Erythroblast (primary cell): Measurements from ENCODE around the gene ZNF789.
A peak's percentile ranks its signal among the peaks of the same experiment; 100 is the strongest.

Experiments used
- DNase-seq, 2 experiments: peaks; one replicate each; lab custom pipeline; 2025; lab: John Stamatoyannopoulos, UW
- GATA1 ChIP-seq: IDR thresholded peaks from 2 replicates; pipeline ENCODE4 v1.6.1; 2011; ENCODE audit warnings: low read depth, mild to moderate bottlenecking, control low read depth, low read length, moderate library complexity
- POLR2A ChIP-seq: IDR thresholded peaks from 2 replicates; pipeline ENCODE4 v1.6.1; 2011; ENCODE audit warnings: mild to moderate bottlenecking, low read length

ZNF789 gene

GRCh38 chr7:99473315-99473596, 566 bp downstream of the ZNF789 start:
- TF ChIP-seq POLR2A (no peak), GATA1 (no peak)
- peak; percentile 69 to 77 for DNase-seq

GRCh38 chr7:99476107-99476506, 3.4 kb downstream of the ZNF789 start:
- TF ChIP-seq POLR2A (no peak), GATA1 (no peak)
- no peak for DNase-seq

GRCh38 chr7:99478464-99479440, 6.1 kb downstream of the ZNF789 start:
- no peak for DNase-seq
- peak; percentile 13 for TF ChIP-seq POLR2A
- no peak for TF ChIP-seq GATA1

- no peak for TF ChIP-seq GATA1
- no peak for TF ChIP-seq POLR2A
- no peak for DNase-seq
Observed at GRCh38 chr7:99485094-99485493, 12.4 kb downstream of the ZNF789 start.

GRCh38 chr7:99489235-99489634, 16.5 kb downstream of the ZNF789 start:
- no peak for TF ChIP-seq GATA1
- TF ChIP-seq POLR2A = no peak
- DNase-seq = no peak

GRCh38 chr7:99490878-99491277, 18.2 kb downstream of the ZNF789 start:
- no peak for DNase-seq
- TF ChIP-seq GATA1 = no peak
- no peak for TF ChIP-seq POLR2A

- TF ChIP-seq POLR2A (no peak), GATA1 (no peak)
- DNase-seq = peak; percentile 12 to 22
Observed at GRCh38 chr7:99493823-99494222, 21.1 kb downstream of the ZNF789 start.

- DNase-seq = no peak
Observed at GRCh38 chr7:99497766-99498545, 25.3 kb downstream of the ZNF789 start.

GRCh38 chr7:99498546-99498944, 25.9 kb downstream of the ZNF789 start:
- TF ChIP-seq POLR2A = no peak
- TF ChIP-seq GATA1 = no peak
- DNase-seq = peak in 1 of 2 experiments; percentile 29

More at GRCh38 chr7:99497766-99498545, 25.3 kb downstream of the ZNF789 start:
- no peak for TF ChIP-seq POLR2A
- no peak for TF ChIP-seq GATA1

GRCh38 chr7:99499371-99499720, 26.7 kb downstream of the ZNF789 start:
- TF ChIP-seq GATA1 = no peak
- no peak for TF ChIP-seq POLR2A
- no peak for DNase-seq

- peak; percentile 96 for DNase-seq
- TF ChIP-seq GATA1 (no peak), POLR2A (peak; percentile 97)
Observed at GRCh38 chr7:99499721-99500636, 27.3 kb downstream of the ZNF789 start, which contains the start of gene ZNF394. Gene ZNF394 (minus strand): TSS chr7:99500281. CDS start chr7:99500093, 188 bp downstream.

- no peak for TF ChIP-seq GATA1
- TF ChIP-seq POLR2A = no peak
- DNase-seq = no peak
Observed at GRCh38 chr7:99500637-99501009, 27.9 kb downstream of the ZNF789 start.

- peak; percentile 45 to 70 for DNase-seq
Observed at GRCh38 chr7:99501236-99501635, 28.5 kb downstream of the ZNF789 start.

- no peak for DNase-seq
Observed at GRCh38 chr7:99504281-99504602, 31.6 kb downstream of the ZNF789 start.

More at GRCh38 chr7:99504281-99504602, 31.6 kb downstream of the ZNF789 start:
- no peak for TF ChIP-seq GATA1
- TF ChIP-seq POLR2A = no peak
